K562 (cell line): ENCODE results near the gene SCRG1. TPM values are rescaled to one million over a fixed set of nuclear protein-coding genes. Genes with fewer than 3 reads are reported as not detected.

Experiments
- ARID1B ChIP-seq: fragments of 450-650 bp; IDR thresholded peaks from 2 replicates; pipeline ENCODE4 v1.6.1; 2016; ENCODE audit warnings: antibody characterized with exemption, mild to moderate bottlenecking, inconsistent platforms
- BCLAF1 ChIP-seq, 2 experiments: fragments of 450-650 bp in 1 of 2; IDR thresholded peaks; 2 replicates each; pipeline ENCODE4 v1.6.1; 2011 to 2017; ENCODE audit warnings: low read depth in 2 of 2, antibody characterized with exemption in 1 of 2, borderline replicate concordance in 1 of 2, low read length in 1 of 2, mild to moderate bottlenecking in 1 of 2, mixed read lengths in 1 of 2; ENCODE audit not compliant: control insufficient read depth in 1 of 2
- E2F3 ChIP-seq: fragments of 250-450 bp; sonication (Bioruptor Pico); IDR thresholded peaks from 2 replicates; pipeline ENCODE4 v1.4.0; 2020; ENCODE audit warnings: mild to moderate bottlenecking
- HDAC8 ChIP-seq: fragments of 450-650 bp; IDR thresholded peaks from 2 replicates; pipeline ENCODE4 v1.6.1; 2016; ENCODE audit warnings: mild to moderate bottlenecking, missing genetic modification characterization, moderate library complexity, missing compliant biosample characterization
- MTA3 ChIP-seq: fragments of 450-650 bp; formaldehyde crosslinking; IDR thresholded peaks from 2 replicates; pipeline ENCODE4 v1.6.1; 2017; ENCODE audit warnings: mild to moderate bottlenecking, borderline replicate concordance
- NBN ChIP-seq: fragments of 450-650 bp; IDR thresholded peaks from 2 replicates; pipeline ENCODE4 v1.6.1; 2016; ENCODE audit warnings: low read depth, mild to moderate bottlenecking
- RAD51 ChIP-seq: fragments of 450-650 bp; IDR thresholded peaks from 2 replicates; pipeline ENCODE4 v1.7.1; 2016; ENCODE audit warnings: low read depth, mild to moderate bottlenecking, borderline replicate concordance
- STAG1 ChIP-seq: sonication (generic); formaldehyde crosslinking; IDR thresholded peaks from 2 replicates; pipeline ENCODE4 v1.5.0; 2020; ENCODE audit warnings: missing genetic modification reagents, borderline replicate concordance
- TBP ChIP-seq: optimal IDR thresholded peaks from 2 replicates; pipeline ENCODE3; 2011; ENCODE audit warnings: low read depth, low read length, improper control_type of control experiment
- TCF7L2 ChIP-seq: fragments of 150-350 bp; IDR thresholded peaks from 2 replicates; pipeline ENCODE4 v1.6.1; 2016; ENCODE audit warnings: low read depth, mild to moderate bottlenecking, low read length, moderate library complexity
- USF1 ChIP-seq: sonication (generic); formaldehyde crosslinking; IDR thresholded peaks from 2 replicates; pipeline ENCODE4 v1.9.0; 2022; ENCODE audit warnings: mild to moderate bottlenecking, missing genetic modification reagents
- ZBTB11 ChIP-seq, 3 experiments: fragments of 200-800 bp in 1 of 3; fragments of 250-450 bp in 1 of 3; fragments of 450-650 bp in 1 of 3; sonication (Bioruptor Pico) in 1 of 3; sonication (Bioruptor generic) in 1 of 3; formaldehyde crosslinking in 1 of 3; IDR thresholded peaks; 2 replicates each; pipeline versions ENCODE4 v1.6.1 to v1.8.0; 2016 to 2022; ENCODE audit warnings: mild to moderate bottlenecking in 2 of 3, missing genetic modification characterization in 2 of 3, missing compliant biosample characterization in 1 of 3, moderate library complexity in 1 of 3
- ZNF253 ChIP-seq: fragments of 250-450 bp; sonication (Bioruptor Pico); conservative IDR thresholded peaks from 2 replicates; pipeline ENCODE4 v1.6.1; 2021; ENCODE audit warnings: mild to moderate bottlenecking
- ZNF3 ChIP-seq: fragments of 250-450 bp; sonication (Bioruptor Pico); IDR thresholded peaks from 2 replicates; pipeline ENCODE4 v1.5.0; 2021; ENCODE audit warnings: mild to moderate bottlenecking, moderate library complexity
- ZNF589 ChIP-seq: fragments of 200-800 bp; sonication (Bioruptor generic); IDR thresholded peaks from 2 replicates; pipeline ENCODE4 v1.6.1; 2016; ENCODE audit warnings: low read depth, missing genetic modification characterization, missing compliant biosample characterization
- ZNF695 ChIP-seq: fragments of 450-650 bp; formaldehyde crosslinking; IDR thresholded peaks from 2 replicates; pipeline ENCODE4 v1.4.0; 2020; ENCODE audit warnings: mild to moderate bottlenecking, moderate library complexity
- ZNF696 ChIP-seq: fragments of 250-450 bp; sonication (Bioruptor Pico); conservative IDR thresholded peaks from 2 replicates; pipeline ENCODE4 v1.4.0; 2020; ENCODE audit warnings: mild to moderate bottlenecking, moderate library complexity
- polyA plus RNA-seq, 8 experiments: library from polyadenylated mRNA; depleted of rRNA in 4 of 8; stranded (reverse) in 5 of 8; unstranded in 3 of 8; fragments of >200 nt; fragmentation: Nextera tagmentation in 2 of 8; fragmentation: Illumina TruSeq in 1 of 8; extraction: Ambion mirVana in 2 of 8; extraction: Trizol in 1 of 8; gene quantifications; 2 replicates each; pipeline versions ENCODE4 v1.2.1 to v1.2.3, GENCODE V29; 2011 to 2014; ENCODE audit warnings: inconsistent platforms in 1 of 8, missing spikeins in 1 of 8
- total RNA-seq, 7 experiments: library from RNA; depleted of rRNA in 6 of 7; stranded (reverse); fragments of >200 nt in 6 of 7; fragmentation: Illumina TruSeq in 2 of 7; extraction: Trizol in 2 of 7; gene quantifications; 2 replicates each; pipeline versions ENCODE4 v1.2.1 to v1.2.3, GENCODE V29; 2011 to 2021; ENCODE audit warnings: low replicate concordance in 1 of 7
- TF ChIP-seq, protein P1 (sequence below): IDR thresholded peaks from 2 replicates; pipeline ENCODE4 v1.6.1; 2014; ENCODE audit warnings: antibody characterized with exemption

Gene SCRG1
- total and polyA plus RNA-seq, 9 of the 15 experiments (the other 6 are each of a cell fraction or from before 2014, with no cell fraction given), result 0.01 TPM; not detected in 7

- TF ChIP-seq USF1 (no peak), ZNF696 (CRISPR knock-in tag) (no peak), ZNF3 (CRISPR knock-in tag) (no peak), ZNF253 (no peak), STAG1 (no peak), TBP (no peak), E2F3 (CRISPR knock-in tag) (no peak), HDAC8 (tag) (no peak), ARID1B (no peak; the same call in 1 of the 2 replicates), NBN (peak; percentile 75), ZBTB11 (CRISPR knock-in tag; IDR thresholded peaks at IDR 0.05) (no peak; a peak in 1 of 6 replicates), RAD51 (no peak), BCLAF1 (IDR thresholded peaks at IDR 0.05; ENCODE audit: borderline replicate concordance in 1 of 2, control insufficient read depth in 1 of 2, low read depth in 2 of 2, low read length in 1 of 2) (peak in 1 of 2 experiments; percentile 29; a peak in 1 of 4 replicates), ZNF589 (CRISPR knock-in tag) (no peak), ZNF695 (no peak), MTA3 (0 out of 2 replicates have a peak, but pooled peaks have one; percentile 53), TCF7L2 (no peak)
- TF ChIP-seq, protein P1, sequence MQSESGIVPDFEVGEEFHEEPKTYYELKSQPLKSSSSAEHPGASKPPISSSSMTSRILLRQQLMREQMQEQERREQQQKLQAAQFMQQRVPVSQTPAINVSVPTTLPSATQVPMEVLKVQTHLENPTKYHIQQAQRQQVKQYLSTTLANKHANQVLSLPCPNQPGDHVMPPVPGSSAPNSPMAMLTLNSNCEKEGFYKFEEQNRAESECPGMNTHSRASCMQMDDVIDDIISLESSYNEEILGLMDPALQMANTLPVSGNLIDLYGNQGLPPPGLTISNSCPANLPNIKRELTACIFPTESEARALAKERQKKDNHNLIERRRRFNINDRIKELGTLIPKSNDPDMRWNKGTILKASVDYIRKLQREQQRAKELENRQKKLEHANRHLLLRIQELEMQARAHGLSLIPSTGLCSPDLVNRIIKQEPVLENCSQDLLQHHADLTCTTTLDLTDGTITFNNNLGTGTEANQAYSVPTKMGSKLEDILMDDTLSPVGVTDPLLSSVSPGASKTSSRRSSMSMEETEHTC, result no peak
These were observed 63.8 kb downstream of the SCRG1 start (continued) for GRCh38 chr4:173334891-173335752.
